Coronary artery (tissue), 2 donors: ENCODE data around the gene RASAL3.

Experiments used
- DNase-seq: peaks from one replicate; pipeline ENCODE4 v3.0.0-alpha.2; 2017; ENCODE audit warnings: low spot score
- H3K27ac ChIP-seq, 2 donors: fragments of 200-600 bp; sonication (generic); one replicate each; pipeline ENCODE4 v1.5.1; 2016 to 2019
- H3K4me3 ChIP-seq: fragments of 200-600 bp; sonication (generic); 2 replicates; pipeline ENCODE4 v1.5.1; 2016; ENCODE audit warnings: mild to moderate bottlenecking, moderate library complexity
- CTCF ChIP-seq: fragments of 200-600 bp; sonication (generic); IDR thresholded peaks from one replicate; pipeline ENCODE4 v1.5.1; 2019; ENCODE audit warnings: antibody characterized with exemption

RASAL3 gene

DNA sequence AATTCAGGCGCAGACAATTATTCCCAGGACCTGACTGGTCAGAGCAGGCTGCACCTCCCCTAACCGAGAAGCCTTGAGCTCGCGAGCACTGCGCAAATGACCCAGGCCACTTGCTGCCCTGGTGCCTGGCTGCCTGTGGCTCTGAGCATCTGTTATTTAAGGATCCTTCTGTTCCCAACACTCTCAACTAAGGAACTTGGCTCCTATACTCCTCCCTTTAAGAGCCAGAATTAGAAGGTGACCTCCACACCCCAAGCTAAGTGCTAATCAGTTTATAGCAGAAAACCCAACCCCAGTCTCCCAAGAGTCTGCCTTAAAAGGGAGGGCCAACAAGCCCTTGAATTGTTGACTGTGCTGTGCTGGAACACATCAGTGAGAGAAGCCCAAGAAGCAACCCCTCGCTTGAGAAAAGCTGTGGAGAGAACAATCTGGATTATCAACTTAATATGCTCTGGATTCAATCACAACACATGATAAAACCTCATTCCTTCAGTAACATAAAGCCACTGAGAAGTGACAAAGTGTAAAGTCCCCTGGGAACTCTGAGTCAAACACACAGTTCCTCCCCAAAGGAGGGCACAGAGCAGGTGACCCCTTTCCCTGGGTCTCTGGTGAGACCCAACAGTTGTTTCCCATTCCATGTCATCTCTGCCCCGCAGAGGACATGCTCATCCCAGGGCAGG, 60.1 kb downstream of the RASAL3 start:
- H3K27ac ChIP-seq, result peak overlapping the region; percentile 72 to 79
- no peak for TF ChIP-seq CTCF
- H3K4me3 ChIP-seq, result no peak overlapping the region
- DNase-seq, result no peak

DNA sequence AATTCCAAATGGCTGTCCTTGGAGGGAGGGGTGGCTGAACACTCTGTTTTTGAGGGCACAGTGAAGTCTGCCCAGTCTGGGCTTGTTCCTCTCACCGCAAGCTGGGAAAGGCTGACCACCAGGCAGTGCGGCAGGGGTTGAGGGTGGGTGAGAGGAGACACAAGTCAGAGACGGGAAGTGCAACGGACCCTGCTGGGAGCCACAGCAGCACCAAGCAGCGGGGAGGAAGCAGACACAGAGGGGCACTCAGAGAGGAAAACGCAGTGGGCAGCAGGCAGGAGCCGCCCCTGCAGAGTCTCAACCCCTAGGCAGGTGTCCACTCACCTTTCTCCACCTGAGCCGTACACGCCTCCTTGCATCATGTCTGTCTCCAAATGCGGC, 61.2 kb downstream of the RASAL3 start:
- H3K4me3 ChIP-seq, result no peak overlapping the region
- peak overlapping the region in 1 of 2 donors; percentile 79 for H3K27ac ChIP-seq
- DNase-seq, result no peak

DNA sequence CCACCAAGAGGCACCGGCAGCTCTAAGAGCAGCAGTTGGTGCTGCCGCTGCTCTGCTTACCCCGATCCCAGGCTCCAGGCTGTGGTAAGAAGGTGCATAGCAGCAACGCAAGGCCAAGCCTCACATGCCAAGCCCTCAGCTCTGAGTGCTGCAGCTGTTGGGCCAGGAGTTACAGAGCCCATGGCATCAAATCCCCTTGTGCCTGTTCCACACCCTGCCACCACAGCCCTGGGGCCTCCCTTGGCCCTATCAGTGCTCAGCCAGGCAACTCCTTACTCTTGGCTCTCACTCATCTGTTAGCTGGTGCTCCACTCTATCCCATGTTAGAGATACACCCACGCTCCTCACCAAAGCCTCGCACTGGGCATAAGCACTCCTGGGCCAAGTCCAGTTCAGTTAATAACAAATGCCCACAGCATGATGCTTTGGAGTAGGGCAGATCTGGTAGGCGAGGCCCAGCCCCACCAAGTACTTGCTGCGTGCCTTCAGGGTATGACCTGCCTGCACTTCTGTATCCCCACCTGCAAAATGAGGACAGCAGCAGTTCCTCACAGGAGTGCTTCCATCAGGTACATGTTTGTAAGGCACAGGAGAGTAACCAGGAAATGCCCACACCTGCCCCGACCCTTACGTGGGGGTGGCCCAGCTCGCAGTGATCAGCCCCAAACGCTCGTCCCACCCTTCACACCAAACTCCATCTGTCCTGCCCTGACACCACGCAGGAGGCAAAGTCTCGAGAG, 61.8 kb downstream of the RASAL3 start:
- no peak for TF ChIP-seq CTCF
- Histone ChIP-seq H3K4me3 (no peak overlapping the region), H3K27ac (peak overlapping the region in 1 of 2 donors; percentile 79)
- DNase-seq, result no peak

More for the DNA sequence above, 61.2 kb downstream of the RASAL3 start:
- TF ChIP-seq CTCF, result no peak
